ENCODE data around the gene TDRD3. TPM values are rescaled to one million over a fixed set of nuclear protein-coding genes. Genes with fewer than 3 reads are reported as not detected.
A peak's percentile ranks its signal among the peaks of the same experiment; 100 is the strongest.

Gene TDRD3
- total RNA-seq, 1 donor from 2014 or later: 10.7 TPM

DNA sequence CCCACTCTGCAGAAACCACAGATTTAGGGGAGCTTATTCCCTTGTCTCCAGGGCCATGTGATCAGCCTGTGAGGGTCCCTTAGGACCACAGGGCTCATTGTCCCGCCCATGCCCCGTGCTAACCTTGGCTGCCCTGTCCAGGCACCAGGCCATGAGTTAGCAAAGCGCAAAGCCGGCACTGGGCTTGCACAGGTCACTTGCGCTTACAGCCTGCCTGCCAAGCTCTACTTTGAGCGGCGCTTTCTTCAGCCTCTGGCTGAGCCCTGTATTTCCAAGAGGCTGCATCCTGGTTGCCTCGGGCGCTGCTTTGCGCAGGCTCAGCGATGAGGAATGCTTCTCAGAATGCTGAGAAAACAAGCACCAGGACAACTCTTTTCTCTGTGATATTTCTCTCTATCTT, 188.0 kb downstream of the TDRD3 start:
- H3K27me3 ChIP-seq (ENCODE audit: insufficient read depth, low read length): no peaks in the 10 kb centered on the region
- H3K4me1 ChIP-seq (ENCODE audit: insufficient read depth, low read length): peaks cover 22% of the 10 kb centered on the region
- H3K4me1 Mint-ChIP-seq (ENCODE audit: low read depth, unreplicated experiment): peaks cover 7% of the 10 kb centered on the region
- peak; percentile 35 for DNase-seq (ENCODE audit: low read depth)
- no peak overlapping the region for H3K27ac Mint-ChIP-seq (ENCODE audit: unreplicated experiment)
- peak overlapping the region; percentile 42 for H3K4me3 ChIP-seq (ENCODE audit: insufficient read depth, low read depth, low read length)
- H3K27ac ChIP-seq (ENCODE audit: low read depth, low read length): peak overlapping the region; percentile 45
- H3K79me2 ChIP-seq (ENCODE audit: insufficient read depth, low read length): no peaks in the 10 kb centered on the region
- no peaks in the 10 kb centered on the region for H3K27me3 Mint-ChIP-seq (ENCODE audit: low read depth, unreplicated experiment)
- peak overlapping the region; percentile 80 for H3K4me2 ChIP-seq (ENCODE audit: low read length)
- peaks cover 4% of the 10 kb centered on the region for H3K9me3 ChIP-seq (ENCODE audit: insufficient read depth, low read depth, low read length)
- FAIRE-seq: no peak
- TF ChIP-seq, protein P1, sequence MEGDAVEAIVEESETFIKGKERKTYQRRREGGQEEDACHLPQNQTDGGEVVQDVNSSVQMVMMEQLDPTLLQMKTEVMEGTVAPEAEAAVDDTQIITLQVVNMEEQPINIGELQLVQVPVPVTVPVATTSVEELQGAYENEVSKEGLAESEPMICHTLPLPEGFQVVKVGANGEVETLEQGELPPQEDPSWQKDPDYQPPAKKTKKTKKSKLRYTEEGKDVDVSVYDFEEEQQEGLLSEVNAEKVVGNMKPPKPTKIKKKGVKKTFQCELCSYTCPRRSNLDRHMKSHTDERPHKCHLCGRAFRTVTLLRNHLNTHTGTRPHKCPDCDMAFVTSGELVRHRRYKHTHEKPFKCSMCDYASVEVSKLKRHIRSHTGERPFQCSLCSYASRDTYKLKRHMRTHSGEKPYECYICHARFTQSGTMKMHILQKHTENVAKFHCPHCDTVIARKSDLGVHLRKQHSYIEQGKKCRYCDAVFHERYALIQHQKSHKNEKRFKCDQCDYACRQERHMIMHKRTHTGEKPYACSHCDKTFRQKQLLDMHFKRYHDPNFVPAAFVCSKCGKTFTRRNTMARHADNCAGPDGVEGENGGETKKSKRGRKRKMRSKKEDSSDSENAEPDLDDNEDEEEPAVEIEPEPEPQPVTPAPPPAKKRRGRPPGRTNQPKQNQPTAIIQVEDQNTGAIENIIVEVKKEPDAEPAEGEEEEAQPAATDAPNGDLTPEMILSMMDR (IDR thresholded peaks at IDR 0.05; ENCODE audit: insufficient read depth, low read depth, low read length): no peak
- TF ChIP-seq EZH2 (IDR thresholded peaks at IDR 0.05; ENCODE audit: insufficient read depth, low read length): no peak
- peaks cover 3% of the 10 kb centered on the region for H3K9me3 Mint-ChIP-seq (ENCODE audit: unreplicated experiment)
- no peaks in the 10 kb centered on the region for H4K20me1 ChIP-seq (ENCODE audit: insufficient read depth, low read length)
- H3K36me3 Mint-ChIP-seq (ENCODE audit: low read depth, unreplicated experiment): no peaks in the 10 kb centered on the region
- H3K4me3 Mint-ChIP-seq (ENCODE audit: unreplicated experiment): no peak overlapping the region
- peak overlapping the region; percentile 12 for H3K9ac ChIP-seq (ENCODE audit: low read length)
- H3K36me3 ChIP-seq (ENCODE audit: insufficient read depth, low read length): no peaks in the 10 kb centered on the region
- H2AFZ ChIP-seq (ENCODE audit: low read depth, low read length): peak overlapping the region; percentile 61

DNA sequence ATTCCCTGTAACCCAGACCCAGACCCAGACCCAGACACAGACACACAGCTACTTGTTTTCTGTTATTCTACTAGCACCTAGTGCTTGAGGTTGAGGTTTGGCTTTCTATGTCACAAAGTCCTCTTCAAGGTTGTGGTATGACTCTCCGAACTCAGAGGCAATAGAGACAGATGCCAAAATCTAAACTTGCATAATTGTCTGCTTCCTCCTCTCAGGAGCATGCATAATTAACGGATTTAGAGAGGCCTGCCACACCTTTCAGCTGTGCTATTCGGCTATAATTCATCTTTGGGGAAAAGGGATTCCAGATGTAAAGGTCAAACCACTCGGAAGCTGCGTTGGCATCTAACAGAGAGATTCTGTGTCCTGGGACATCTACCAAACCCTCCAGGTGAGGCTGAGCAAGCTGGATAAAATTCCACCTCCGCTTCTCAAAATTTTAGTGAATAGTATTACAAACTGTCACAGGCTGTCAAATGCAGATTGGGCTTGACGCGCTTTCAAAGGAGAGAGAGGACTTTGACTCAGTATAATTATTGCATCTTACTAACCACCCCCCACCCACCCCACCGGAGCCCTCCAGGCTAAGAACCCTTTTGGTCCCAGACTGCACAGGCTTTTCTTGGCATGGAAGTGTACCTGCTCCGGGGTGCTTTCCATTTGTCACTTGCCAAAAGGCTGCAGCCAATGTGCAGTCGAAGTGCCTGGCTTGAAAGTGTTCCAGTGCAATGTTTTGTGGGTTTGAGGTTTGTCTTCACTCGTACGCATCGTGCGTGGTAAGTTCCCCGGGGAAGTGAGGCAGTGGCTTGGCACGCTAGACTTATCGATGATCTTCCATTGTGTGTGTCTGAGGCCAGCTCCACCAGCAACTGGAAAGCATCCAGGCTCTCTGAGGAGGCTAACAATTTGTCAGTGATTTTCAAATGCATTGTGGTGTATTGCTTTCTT, 194.1 kb downstream of the TDRD3 start:
- H3K79me2 ChIP-seq (ENCODE audit: insufficient read depth, low read length): no peaks in the 10 kb centered on the region
- H4K20me1 ChIP-seq (ENCODE audit: insufficient read depth, low read length): no peaks in the 10 kb centered on the region
- TF ChIP-seq, protein P1 (IDR thresholded peaks at IDR 0.05; ENCODE audit: insufficient read depth, low read depth, low read length): no peak
- Mint-ChIP-seq H3K27ac (ENCODE audit: unreplicated experiment) (no peak overlapping the region), H3K27me3 (ENCODE audit: low read depth, unreplicated experiment) (no peaks in the 10 kb centered on the region), H3K36me3 (ENCODE audit: low read depth, unreplicated experiment) (no peaks in the 10 kb centered on the region), H3K9me3 (ENCODE audit: unreplicated experiment) (peaks cover 3% of the 10 kb centered on the region), H3K4me1 (ENCODE audit: low read depth, unreplicated experiment) (no peaks in the 10 kb centered on the region), H3K4me3 (ENCODE audit: unreplicated experiment) (no peak overlapping the region)
- peak overlapping the region; percentile 25 for H3K4me3 ChIP-seq (ENCODE audit: insufficient read depth, low read depth, low read length)
- peak overlapping the region; percentile 67 for H3K4me2 ChIP-seq (ENCODE audit: low read length)
- no peaks in the 10 kb centered on the region for H3K36me3 ChIP-seq (ENCODE audit: insufficient read depth, low read length)
- no peak overlapping the region for H3K9ac ChIP-seq (ENCODE audit: low read length)
- no peak overlapping the region for H2AFZ ChIP-seq (ENCODE audit: low read depth, low read length)
- FAIRE-seq (peak; percentile 82), DNase-seq (ENCODE audit: low read depth) (peak; percentile 98)
- peaks cover 6% of the 10 kb centered on the region for H3K27me3 ChIP-seq (ENCODE audit: insufficient read depth, low read length)
- H3K4me1 ChIP-seq (ENCODE audit: insufficient read depth, low read length): peaks cover 15% of the 10 kb centered on the region
- H3K27ac ChIP-seq (ENCODE audit: low read depth, low read length): no peak overlapping the region
- peaks cover 4% of the 10 kb centered on the region for H3K9me3 ChIP-seq (ENCODE audit: insufficient read depth, low read depth, low read length)

GRCh38 chr13:60603049-60603448, 206.0 kb downstream of the TDRD3 start:
- Histone ChIP-seq H3K27me3 (ENCODE audit: insufficient read depth, low read length) (no peaks in the 10 kb centered on the region), H2AFZ (ENCODE audit: low read depth, low read length) (no peak overlapping the region), H3K4me1 (ENCODE audit: insufficient read depth, low read length) (no peaks in the 10 kb centered on the region), H3K27ac (ENCODE audit: low read depth, low read length) (no peak overlapping the region), H3K79me2 (ENCODE audit: insufficient read depth, low read length) (no peaks in the 10 kb centered on the region), H3K9ac (ENCODE audit: low read length) (no peak overlapping the region), H3K9me3 (ENCODE audit: insufficient read depth, low read depth, low read length) (no peaks in the 10 kb centered on the region), H3K36me3 (ENCODE audit: insufficient read depth, low read length) (no peaks in the 10 kb centered on the region), H3K4me3 (ENCODE audit: insufficient read depth, low read depth, low read length) (no peak overlapping the region), H4K20me1 (ENCODE audit: insufficient read depth, low read length) (no peaks in the 10 kb centered on the region), H3K4me2 (ENCODE audit: low read length) (no peak overlapping the region)
- no peak for DNase-seq (ENCODE audit: low read depth)
- H3K27ac Mint-ChIP-seq (ENCODE audit: unreplicated experiment): peak overlapping the region; percentile 14
- no peaks in the 10 kb centered on the region for H3K36me3 Mint-ChIP-seq (ENCODE audit: low read depth, unreplicated experiment)
- no peak for FAIRE-seq
- TF ChIP-seq EZH2 (IDR thresholded peaks at IDR 0.05; ENCODE audit: insufficient read depth, low read length): no peak
- TF ChIP-seq, protein P1 (IDR thresholded peaks at IDR 0.05; ENCODE audit: insufficient read depth, low read depth, low read length): no peak
- H3K27me3 Mint-ChIP-seq (ENCODE audit: low read depth, unreplicated experiment): peaks cover 2% of the 10 kb centered on the region
- no peak overlapping the region for H3K4me3 Mint-ChIP-seq (ENCODE audit: unreplicated experiment)
- no peaks in the 10 kb centered on the region for H3K9me3 Mint-ChIP-seq (ENCODE audit: unreplicated experiment)
- H3K4me1 Mint-ChIP-seq (ENCODE audit: low read depth, unreplicated experiment): no peaks in the 10 kb centered on the region
